ENCODE results near the gene TRIM54.

DNA sequence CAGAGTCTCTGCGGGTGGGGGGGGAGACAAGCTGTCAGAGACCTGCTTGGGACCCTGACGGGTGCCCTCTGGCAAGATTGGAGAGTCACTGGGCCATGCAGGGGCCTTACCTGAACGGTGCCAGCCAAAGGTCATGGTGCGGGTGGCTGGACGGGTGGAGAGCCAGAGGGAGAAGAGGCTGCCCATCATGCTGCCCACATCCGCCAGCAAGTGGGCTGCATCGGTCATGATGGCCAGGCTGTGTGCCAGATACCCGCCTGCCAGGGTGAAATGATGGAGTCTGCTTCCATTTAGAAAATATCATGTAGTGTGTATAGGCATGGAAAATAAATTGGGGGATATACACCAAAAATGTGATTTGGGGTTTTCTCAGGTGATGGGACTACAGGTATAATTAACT, 24.2 kb upstream of the TRIM54 start:
- TF ChIP-seq, protein P1, sequence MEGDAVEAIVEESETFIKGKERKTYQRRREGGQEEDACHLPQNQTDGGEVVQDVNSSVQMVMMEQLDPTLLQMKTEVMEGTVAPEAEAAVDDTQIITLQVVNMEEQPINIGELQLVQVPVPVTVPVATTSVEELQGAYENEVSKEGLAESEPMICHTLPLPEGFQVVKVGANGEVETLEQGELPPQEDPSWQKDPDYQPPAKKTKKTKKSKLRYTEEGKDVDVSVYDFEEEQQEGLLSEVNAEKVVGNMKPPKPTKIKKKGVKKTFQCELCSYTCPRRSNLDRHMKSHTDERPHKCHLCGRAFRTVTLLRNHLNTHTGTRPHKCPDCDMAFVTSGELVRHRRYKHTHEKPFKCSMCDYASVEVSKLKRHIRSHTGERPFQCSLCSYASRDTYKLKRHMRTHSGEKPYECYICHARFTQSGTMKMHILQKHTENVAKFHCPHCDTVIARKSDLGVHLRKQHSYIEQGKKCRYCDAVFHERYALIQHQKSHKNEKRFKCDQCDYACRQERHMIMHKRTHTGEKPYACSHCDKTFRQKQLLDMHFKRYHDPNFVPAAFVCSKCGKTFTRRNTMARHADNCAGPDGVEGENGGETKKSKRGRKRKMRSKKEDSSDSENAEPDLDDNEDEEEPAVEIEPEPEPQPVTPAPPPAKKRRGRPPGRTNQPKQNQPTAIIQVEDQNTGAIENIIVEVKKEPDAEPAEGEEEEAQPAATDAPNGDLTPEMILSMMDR (IDR thresholded peaks at IDR 0.05): no peak
- no peak for TF ChIP-seq POLR2A (IDR thresholded peaks at IDR 0.05)
